ENCODE data around the gene KIF6. TPM values are rescaled to one million over a fixed set of nuclear protein-coding genes. Genes with fewer than 3 reads are reported as not detected.

The KIF6 gene
- total RNA-seq, 1 experiment from 2014 or later, result not detected

DNA sequence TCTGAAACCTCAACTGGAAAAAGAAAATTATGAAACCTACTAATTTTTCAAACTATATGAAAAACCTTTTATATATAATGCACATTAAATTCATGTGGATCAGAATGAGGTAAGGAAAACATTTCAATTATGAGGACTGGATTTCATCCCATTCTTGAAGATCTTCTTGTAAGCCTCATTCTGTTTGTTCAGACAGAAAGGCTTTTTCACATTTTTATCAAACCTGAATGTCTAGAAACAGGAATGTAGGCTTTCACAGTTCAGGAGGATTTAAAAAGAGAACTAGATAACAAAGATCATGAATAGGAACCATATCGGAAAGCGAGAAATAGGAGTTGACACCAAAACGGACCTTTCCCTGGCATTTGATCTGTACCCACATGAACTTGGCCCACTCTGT is 210.2 kb downstream of the KIF6 start:
- TF ChIP-seq POLR2AphosphoS5 (IDR thresholded peaks at IDR 0.05; ENCODE audit: low read depth, low read length), result no peak
- TF ChIP-seq EZH2phosphoT487 (IDR thresholded peaks at IDR 0.05; ENCODE audit: borderline replicate concordance), result no peak
- TF ChIP-seq SRF (IDR thresholded peaks at IDR 0.05; ENCODE audit: low read depth), result no peak
- no peak for TF ChIP-seq ELF1 (IDR thresholded peaks at IDR 0.05; ENCODE audit: borderline replicate concordance, low read depth)
- no peak for TF ChIP-seq FOSL1 (IDR thresholded peaks at IDR 0.05; ENCODE audit: low read depth)
- TF ChIP-seq CEBPB (IDR thresholded peaks at IDR 0.05; ENCODE audit: low read depth), result no peak
- TF ChIP-seq TCF7L2 (IDR thresholded peaks at IDR 0.05; ENCODE audit: borderline replicate concordance, extremely low read depth, insufficient read depth, insufficient read length), result no peak
- no peak for TF ChIP-seq RAD21 (IDR thresholded peaks at IDR 0.05; ENCODE audit: low read depth)
- TF ChIP-seq ZNF274 (IDR thresholded peaks at IDR 0.05; ENCODE audit: low read depth, low read length), result no peak
- TF ChIP-seq, protein P1, sequence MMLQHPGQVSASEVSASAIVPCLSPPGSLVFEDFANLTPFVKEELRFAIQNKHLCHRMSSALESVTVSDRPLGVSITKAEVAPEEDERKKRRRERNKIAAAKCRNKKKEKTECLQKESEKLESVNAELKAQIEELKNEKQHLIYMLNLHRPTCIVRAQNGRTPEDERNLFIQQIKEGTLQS (IDR thresholded peaks at IDR 0.05), result no peak
- no peak for TF ChIP-seq CBX3 (IDR thresholded peaks at IDR 0.05; ENCODE audit: low read depth)
- TF ChIP-seq, protein P2, sequence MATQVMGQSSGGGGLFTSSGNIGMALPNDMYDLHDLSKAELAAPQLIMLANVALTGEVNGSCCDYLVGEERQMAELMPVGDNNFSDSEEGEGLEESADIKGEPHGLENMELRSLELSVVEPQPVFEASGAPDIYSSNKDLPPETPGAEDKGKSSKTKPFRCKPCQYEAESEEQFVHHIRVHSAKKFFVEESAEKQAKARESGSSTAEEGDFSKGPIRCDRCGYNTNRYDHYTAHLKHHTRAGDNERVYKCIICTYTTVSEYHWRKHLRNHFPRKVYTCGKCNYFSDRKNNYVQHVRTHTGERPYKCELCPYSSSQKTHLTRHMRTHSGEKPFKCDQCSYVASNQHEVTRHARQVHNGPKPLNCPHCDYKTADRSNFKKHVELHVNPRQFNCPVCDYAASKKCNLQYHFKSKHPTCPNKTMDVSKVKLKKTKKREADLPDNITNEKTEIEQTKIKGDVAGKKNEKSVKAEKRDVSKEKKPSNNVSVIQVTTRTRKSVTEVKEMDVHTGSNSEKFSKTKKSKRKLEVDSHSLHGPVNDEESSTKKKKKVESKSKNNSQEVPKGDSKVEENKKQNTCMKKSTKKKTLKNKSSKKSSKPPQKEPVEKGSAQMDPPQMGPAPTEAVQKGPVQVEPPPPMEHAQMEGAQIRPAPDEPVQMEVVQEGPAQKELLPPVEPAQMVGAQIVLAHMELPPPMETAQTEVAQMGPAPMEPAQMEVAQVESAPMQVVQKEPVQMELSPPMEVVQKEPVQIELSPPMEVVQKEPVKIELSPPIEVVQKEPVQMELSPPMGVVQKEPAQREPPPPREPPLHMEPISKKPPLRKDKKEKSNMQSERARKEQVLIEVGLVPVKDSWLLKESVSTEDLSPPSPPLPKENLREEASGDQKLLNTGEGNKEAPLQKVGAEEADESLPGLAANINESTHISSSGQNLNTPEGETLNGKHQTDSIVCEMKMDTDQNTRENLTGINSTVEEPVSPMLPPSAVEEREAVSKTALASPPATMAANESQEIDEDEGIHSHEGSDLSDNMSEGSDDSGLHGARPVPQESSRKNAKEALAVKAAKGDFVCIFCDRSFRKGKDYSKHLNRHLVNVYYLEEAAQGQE (IDR thresholded peaks at IDR 0.05; ENCODE audit: low read depth), result no peak
- TF ChIP-seq, protein P3, sequence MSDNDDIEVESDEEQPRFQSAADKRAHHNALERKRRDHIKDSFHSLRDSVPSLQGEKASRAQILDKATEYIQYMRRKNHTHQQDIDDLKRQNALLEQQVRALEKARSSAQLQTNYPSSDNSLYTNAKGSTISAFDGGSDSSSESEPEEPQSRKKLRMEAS (IDR thresholded peaks at IDR 0.05), result no peak
- TF ChIP-seq EGR1 (IDR thresholded peaks at IDR 0.05; ENCODE audit: low read depth), result no peak
- no peak for TF ChIP-seq ZFX (IDR thresholded peaks at IDR 0.05)
- TF ChIP-seq SP1 (IDR thresholded peaks at IDR 0.05; ENCODE audit: low read depth), result no peak
- TF ChIP-seq, protein P4, sequence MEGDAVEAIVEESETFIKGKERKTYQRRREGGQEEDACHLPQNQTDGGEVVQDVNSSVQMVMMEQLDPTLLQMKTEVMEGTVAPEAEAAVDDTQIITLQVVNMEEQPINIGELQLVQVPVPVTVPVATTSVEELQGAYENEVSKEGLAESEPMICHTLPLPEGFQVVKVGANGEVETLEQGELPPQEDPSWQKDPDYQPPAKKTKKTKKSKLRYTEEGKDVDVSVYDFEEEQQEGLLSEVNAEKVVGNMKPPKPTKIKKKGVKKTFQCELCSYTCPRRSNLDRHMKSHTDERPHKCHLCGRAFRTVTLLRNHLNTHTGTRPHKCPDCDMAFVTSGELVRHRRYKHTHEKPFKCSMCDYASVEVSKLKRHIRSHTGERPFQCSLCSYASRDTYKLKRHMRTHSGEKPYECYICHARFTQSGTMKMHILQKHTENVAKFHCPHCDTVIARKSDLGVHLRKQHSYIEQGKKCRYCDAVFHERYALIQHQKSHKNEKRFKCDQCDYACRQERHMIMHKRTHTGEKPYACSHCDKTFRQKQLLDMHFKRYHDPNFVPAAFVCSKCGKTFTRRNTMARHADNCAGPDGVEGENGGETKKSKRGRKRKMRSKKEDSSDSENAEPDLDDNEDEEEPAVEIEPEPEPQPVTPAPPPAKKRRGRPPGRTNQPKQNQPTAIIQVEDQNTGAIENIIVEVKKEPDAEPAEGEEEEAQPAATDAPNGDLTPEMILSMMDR (IDR thresholded peaks at IDR 0.05 in 2 of 3, conservative IDR thresholded peaks at IDR 0.05 in 1 of 3; ENCODE audit: borderline replicate concordance in 1 of 3, insufficient read depth in 1 of 3, low read depth in 2 of 3, low read length in 2 of 3), result no peak
- TF ChIP-seq, protein P5, sequence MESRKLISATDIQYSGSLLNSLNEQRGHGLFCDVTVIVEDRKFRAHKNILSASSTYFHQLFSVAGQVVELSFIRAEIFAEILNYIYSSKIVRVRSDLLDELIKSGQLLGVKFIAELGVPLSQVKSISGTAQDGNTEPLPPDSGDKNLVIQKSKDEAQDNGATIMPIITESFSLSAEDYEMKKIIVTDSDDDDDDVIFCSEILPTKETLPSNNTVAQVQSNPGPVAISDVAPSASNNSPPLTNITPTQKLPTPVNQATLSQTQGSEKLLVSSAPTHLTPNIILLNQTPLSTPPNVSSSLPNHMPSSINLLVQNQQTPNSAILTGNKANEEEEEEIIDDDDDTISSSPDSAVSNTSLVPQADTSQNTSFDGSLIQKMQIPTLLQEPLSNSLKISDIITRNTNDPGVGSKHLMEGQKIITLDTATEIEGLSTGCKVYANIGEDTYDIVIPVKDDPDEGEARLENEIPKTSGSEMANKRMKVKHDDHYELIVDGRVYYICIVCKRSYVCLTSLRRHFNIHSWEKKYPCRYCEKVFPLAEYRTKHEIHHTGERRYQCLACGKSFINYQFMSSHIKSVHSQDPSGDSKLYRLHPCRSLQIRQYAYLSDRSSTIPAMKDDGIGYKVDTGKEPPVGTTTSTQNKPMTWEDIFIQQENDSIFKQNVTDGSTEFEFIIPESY (IDR thresholded peaks at IDR 0.05; ENCODE audit: extremely low read depth, insufficient replicate concordance, low read length), result no peak
- no peak for TF ChIP-seq EZH2 (IDR thresholded peaks at IDR 0.05)
- no TSS peak for BruUV-seq (replicated peaks)
- no peaks in the 10 kb centered on the region for H3K4me1 ChIP-seq (ENCODE audit: control insufficient read depth in 1 of 2, insufficient read depth in 2 of 2, low read length in 2 of 2)
- intact Hi-C loops (cut with micrococcal nuclease), result no loop called here
- no peaks in the 10 kb centered on the region for H3K9me2 ChIP-seq (ENCODE audit: insufficient read depth)
- H3K4me2 ChIP-seq (ENCODE audit: low read length), result no peak overlapping the region
- H3K27me3 ChIP-seq (ENCODE audit: insufficient read depth, low read length), result peaks cover 57% of the 10 kb centered on the region
- H3K36me3 ChIP-seq (ENCODE audit: control insufficient read depth in 1 of 2, insufficient read depth in 2 of 2, low read length in 2 of 2), result no peaks in the 10 kb centered on the region
- H3K79me2 ChIP-seq (ENCODE audit: insufficient read depth, low read length), result no peaks in the 10 kb centered on the region
- no peak for ATAC-seq
- POLR2A ChIA-PET, result no interaction called here
- no peaks in the 10 kb centered on the region for H4K20me1 ChIP-seq (ENCODE audit: insufficient read depth)
- CTCF ChIA-PET, result no interaction called here
- RAD21 ChIA-PET (ENCODE audit: low non-redundant PET in 1 of 2, low total read pairs in 2 of 2, uncharacterized antibody in 2 of 2, unreplicated experiment in 2 of 2), result no interaction called here
- no peak overlapping the region for H2AFZ ChIP-seq (ENCODE audit: low read depth, low read length, poor library complexity, severe bottlenecking)
- no peak overlapping the region for H3K9ac ChIP-seq (ENCODE audit: low read length)
- DNase-seq (ENCODE audit: low read depth, low spot score), result no peak
- no peak overlapping the region for H3K27ac ChIP-seq (ENCODE audit: low read depth, low read length)
- no peak overlapping the region for H3K4me3 ChIP-seq (replicated peaks in 1 of 2; ENCODE audit: low read depth in 1 of 2, low read length in 2 of 2)
- no peaks in the 10 kb centered on the region for H3K9me3 ChIP-seq (ENCODE audit: control insufficient read depth in 1 of 2, insufficient read depth in 1 of 2, low read depth in 1 of 2, low read length in 2 of 2)
